GM12892 (cell line): ENCODE results near the gene UBE2U.
"Not testable (repeated sequence)": the region's sequence is repeated elsewhere in the genome, so short reads cannot be mapped to it uniquely, and the experiment has no call there.

Source experiments
- DNase-seq: peaks from one replicate; pipeline ENCODE4 v3.0.0; 2011; ENCODE audit not compliant: insufficient read length
- FAIRE-seq: peaks from 2 replicates; lab custom pipeline; 2011; peaks lifted over from hg19 to GRCh38; lab: Jason Lieb, UNC
- POLR2A ChIP-seq: IDR thresholded peaks from 2 replicates; pipeline ENCODE4 v1.6.1; 2011; ENCODE audit warnings: low read depth, low read length, control low read depth
- POLR2AphosphoS5 ChIP-seq: IDR thresholded peaks from 2 replicates; pipeline ENCODE4 v1.6.1; 2011; ENCODE audit warnings: low read depth, low read length, control low read depth
- TAF1 ChIP-seq: IDR thresholded peaks from 2 replicates; pipeline ENCODE4 v1.6.1; 2011; ENCODE audit warnings: low read depth, mild to moderate bottlenecking, control low read depth, low read length, borderline replicate concordance

UBE2U gene

DNA sequence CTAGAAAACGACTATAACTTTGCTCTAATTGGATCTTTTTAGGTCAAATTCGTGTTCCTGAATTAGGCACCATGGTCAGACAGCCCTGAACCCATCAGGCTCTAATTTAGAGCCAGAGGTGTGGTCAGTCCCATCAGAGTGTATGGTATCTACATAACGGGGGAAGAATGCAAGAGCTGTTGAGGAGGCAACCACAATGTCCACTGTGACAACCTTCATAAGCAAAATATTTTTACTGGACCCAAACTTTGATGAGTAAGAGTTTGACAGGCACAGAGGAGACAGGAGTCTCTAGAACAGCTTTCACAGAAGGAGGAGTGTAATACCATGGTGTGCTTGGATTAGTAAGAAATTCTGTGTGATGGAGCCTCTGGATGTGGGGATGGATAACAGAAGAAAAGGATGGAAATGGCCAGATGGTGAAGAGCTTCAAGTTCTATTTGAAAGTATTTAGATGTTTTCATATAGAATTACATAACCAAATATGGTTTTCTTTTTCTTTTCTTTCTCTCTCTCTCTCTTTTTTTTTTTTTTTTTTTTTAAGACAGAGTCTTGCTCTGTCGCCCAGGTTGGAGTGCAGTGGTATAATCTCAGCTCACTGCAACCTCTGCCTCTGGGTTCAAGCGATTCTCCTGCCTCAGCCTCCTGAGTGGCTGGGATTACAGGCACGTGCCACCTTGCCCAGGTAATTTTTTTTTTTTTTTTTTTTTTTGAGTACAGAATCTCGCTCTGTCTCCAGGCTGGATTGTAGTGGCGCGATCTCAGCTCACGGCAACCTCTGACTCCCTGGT is 24.9 kb downstream of the UBE2U start:
- TF ChIP-seq TAF1 (no peak), POLR2AphosphoS5 (no peak), POLR2A (no peak)
- no peak for FAIRE-seq
- DNase-seq: no peak

GRCh38 chr1:64229307-64229706 is 25.9 kb downstream of the UBE2U start:
- TF ChIP-seq POLR2AphosphoS5: no peak
- FAIRE-seq (no peak), DNase-seq (no peak)

DNA sequence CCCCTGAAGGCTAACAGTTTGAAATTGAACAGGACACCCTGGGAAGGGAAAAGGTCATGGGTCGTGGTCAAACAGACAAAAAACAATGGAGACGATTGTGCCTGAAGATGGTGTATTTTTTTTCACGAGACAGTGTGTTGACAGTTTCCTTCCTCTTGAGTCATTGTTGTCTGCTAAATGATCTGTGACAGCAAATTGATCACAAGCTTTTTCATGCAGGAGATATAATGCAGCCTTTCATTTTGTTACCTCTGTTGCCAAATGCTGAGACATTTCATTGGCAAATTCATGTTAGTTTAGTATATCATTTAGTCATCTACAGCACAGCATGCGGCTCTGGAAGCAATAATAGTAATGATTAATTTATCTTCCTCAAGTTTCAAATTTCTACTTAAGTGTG is 27.7 kb downstream of the UBE2U start:
- no peak for FAIRE-seq
- TF ChIP-seq POLR2A: no peak
- no peak for TF ChIP-seq TAF1
- no peak for TF ChIP-seq POLR2AphosphoS5
- no peak for DNase-seq

- FAIRE-seq (no peak), DNase-seq (no peak)
- TF ChIP-seq POLR2A (no peak), POLR2AphosphoS5 (no peak), TAF1 (no peak)
Measured at GRCh38 chr1:64231654-64232053, 28.2 kb downstream of the UBE2U start.

- no peak for DNase-seq
- TF ChIP-seq POLR2A: no peak
- TF ChIP-seq TAF1: no peak
- TF ChIP-seq POLR2AphosphoS5: no peak
- no peak for FAIRE-seq
Measured at GRCh38 chr1:64234714-64235113, 31.3 kb downstream of the UBE2U start.

- no peak for FAIRE-seq
- TF ChIP-seq TAF1 (no peak), POLR2AphosphoS5 (no peak), POLR2A (no peak)
- no peak for DNase-seq
Measured at GRCh38 chr1:64235181-64235580, 31.8 kb downstream of the UBE2U start.

DNA sequence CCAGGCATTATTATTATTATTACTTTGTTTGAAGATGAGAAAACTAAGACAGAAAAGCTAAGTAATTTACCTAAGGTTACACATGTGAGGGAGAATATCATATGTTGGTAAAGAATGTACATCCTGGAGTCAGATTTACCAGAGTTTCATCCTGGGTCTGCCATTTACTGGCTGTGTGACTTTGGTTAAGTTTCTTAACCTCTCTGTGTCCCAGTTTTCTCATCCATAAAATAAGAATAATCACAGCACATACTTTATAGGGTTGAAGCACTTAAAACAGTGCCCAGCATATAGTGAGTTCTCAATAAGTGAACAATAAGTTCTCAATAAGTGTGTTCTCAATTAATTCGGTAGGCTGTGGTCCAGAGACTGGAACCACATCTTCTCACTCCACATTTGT is 32.5 kb downstream of the UBE2U start:
- DNase-seq (no peak), FAIRE-seq (no peak)

GRCh38 chr1:64236541-64236954 is 33.1 kb downstream of the UBE2U start:
- TF ChIP-seq TAF1 (no peak), POLR2A (no peak), POLR2AphosphoS5 (no peak)
- FAIRE-seq: no peak
- DNase-seq: no peak

More for the DNA sequence above, 32.5 kb downstream of the UBE2U start:
- TF ChIP-seq POLR2A (no peak), TAF1 (no peak), POLR2AphosphoS5 (no peak)

DNA sequence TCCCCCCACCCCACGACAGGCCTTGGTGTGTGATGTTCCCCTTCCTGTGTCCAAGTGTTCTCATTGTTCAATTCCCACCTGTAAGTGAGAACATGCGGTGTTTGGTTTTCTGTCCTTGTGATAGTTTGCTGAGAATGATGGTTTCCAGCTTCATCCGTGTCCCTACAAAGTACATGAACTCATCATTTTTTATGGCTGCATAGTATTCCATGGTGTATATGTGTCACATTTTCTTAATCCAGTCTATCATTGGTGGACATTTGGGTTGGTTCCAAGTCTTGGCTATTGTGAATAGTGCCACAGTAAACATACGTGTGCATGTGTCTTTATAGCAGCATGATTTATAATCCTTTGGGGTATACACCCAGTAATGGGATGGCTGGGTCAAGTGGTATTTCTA is 36.1 kb downstream of the UBE2U start:
- not testable (repeated sequence) for FAIRE-seq, DNase-seq

DNA sequence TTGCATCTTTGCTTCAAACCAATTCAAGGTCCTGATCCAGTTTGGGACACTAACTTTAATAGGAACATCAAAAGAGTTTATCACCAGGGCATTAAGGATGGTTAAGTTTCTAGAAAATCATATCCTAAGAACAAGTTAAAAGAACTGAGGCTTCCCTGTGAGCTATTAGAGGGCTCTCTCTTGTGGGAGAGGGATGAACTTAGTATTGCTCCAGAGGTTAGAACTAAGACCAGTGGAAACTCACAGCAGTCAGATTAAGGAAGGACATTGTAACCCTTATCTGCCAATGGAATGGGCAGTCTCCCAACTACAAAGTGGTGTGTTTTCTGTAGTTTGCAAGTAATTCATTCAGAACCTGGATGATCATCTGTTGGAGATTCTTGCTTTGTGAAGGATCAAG is 36.8 kb downstream of the UBE2U start:
- FAIRE-seq: no peak
- no peak for DNase-seq
- TF ChIP-seq TAF1 (no peak), POLR2A (no peak), POLR2AphosphoS5 (no peak)

DNA sequence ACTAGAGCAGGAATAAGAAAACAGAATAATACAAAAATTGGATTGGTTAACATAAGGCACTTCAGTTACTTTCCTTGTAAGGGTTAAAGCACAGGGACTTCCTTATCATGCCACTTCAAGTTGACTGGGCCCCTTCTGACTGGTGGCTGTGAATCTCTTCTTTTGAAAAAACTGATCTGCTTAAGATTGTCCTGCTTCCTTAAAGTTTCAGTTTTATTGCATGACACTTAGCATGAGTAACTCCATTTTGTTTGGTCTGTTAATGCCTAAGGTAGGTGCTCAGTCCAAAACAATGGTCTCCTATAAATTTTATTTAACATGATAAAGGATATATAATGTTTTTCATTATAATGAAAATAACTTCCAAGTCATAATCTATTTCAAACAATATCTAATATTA is 37.6 kb downstream of the UBE2U start:
- FAIRE-seq: no peak

GRCh38 chr1:64242895-64243756 is 39.7 kb downstream of the UBE2U start:
- DNase-seq (no peak), FAIRE-seq (no peak)
- TF ChIP-seq TAF1 (no peak), POLR2A (no peak), POLR2AphosphoS5 (no peak)

More for the DNA sequence above, 37.6 kb downstream of the UBE2U start:
- no peak for TF ChIP-seq POLR2A
- no peak for TF ChIP-seq TAF1
- no peak for TF ChIP-seq POLR2AphosphoS5
- no peak for DNase-seq
